HG03159 (cell line): ENCODE data around the gene CNTLN.
"Not testable (repeated sequence)": the region's sequence is repeated elsewhere in the genome, so short reads cannot be mapped to it uniquely, and the experiment has no call there.

Experiments used
- ATAC-seq: cut with Tn5 transposase; IDR thresholded peaks from one replicate; pipeline ENCODE4 v1.9.1; 2021; ENCODE audit warnings: mild to moderate bottlenecking, moderate library complexity; ENCODE audit not compliant: unreplicated experiment

The CNTLN gene

GRCh38 chr9:17134396-17135294 lies at the start of gene CNTLN:
Gene CNTLN (plus strand): TSS chr9:17135040. CDS start chr9:17135066, 26 bp downstream.
- peak; percentile 44 for ATAC-seq

- ATAC-seq, result no peak
These were observed 46.3 kb upstream of the CNTLN start for GRCh38 chr9:17088566-17088965.

- ATAC-seq, result no peak
These were observed 44.8 kb upstream of the CNTLN start for GRCh38 chr9:17090041-17090440.

- ATAC-seq, result no peak
These were observed 18.4 kb upstream of the CNTLN start for GRCh38 chr9:17116400-17116837.

GRCh38 chr9:17117372-17117771 lies 17.5 kb upstream of the CNTLN start:
- no peak for ATAC-seq

GRCh38 chr9:17120203-17120602 lies 14.6 kb upstream of the CNTLN start:
- ATAC-seq, result no peak

GRCh38 chr9:17121264-17121663 lies 13.6 kb upstream of the CNTLN start:
- ATAC-seq, result no peak

GRCh38 chr9:17130291-17130690 lies 4.5 kb upstream of the CNTLN start:
- ATAC-seq, result no peak

- no peak for ATAC-seq
These were observed 4.1 kb upstream of the CNTLN start for GRCh38 chr9:17130725-17131124.

GRCh38 chr9:17131494-17131893 lies 3.3 kb upstream of the CNTLN start:
- no peak for ATAC-seq

- peak; percentile 50 for ATAC-seq
These were observed 688 bp downstream of the CNTLN start for GRCh38 chr9:17135295-17136160.

- ATAC-seq, result no peak
These were observed 2.7 kb downstream of the CNTLN start for GRCh38 chr9:17137566-17137965.

- ATAC-seq, result no peak
These were observed 3.7 kb downstream of the CNTLN start for GRCh38 chr9:17138503-17138902.

GRCh38 chr9:17140418-17140817 lies 5.6 kb downstream of the CNTLN start:
- ATAC-seq, result no peak

GRCh38 chr9:17148324-17148723 lies 13.5 kb downstream of the CNTLN start:
- no peak for ATAC-seq

- no peak for ATAC-seq
These were observed 24.6 kb downstream of the CNTLN start for GRCh38 chr9:17159469-17159868.

- no peak for ATAC-seq
These were observed 25.5 kb downstream of the CNTLN start for GRCh38 chr9:17160327-17160726.

GRCh38 chr9:17165764-17166163 lies 30.9 kb downstream of the CNTLN start:
- no peak for ATAC-seq

GRCh38 chr9:17166346-17166745 lies 31.5 kb downstream of the CNTLN start:
- no peak for ATAC-seq

- no peak for ATAC-seq
These were observed 36.7 kb downstream of the CNTLN start for GRCh38 chr9:17171309-17172094.

GRCh38 chr9:17177496-17177895 lies 42.7 kb downstream of the CNTLN start:
- not testable (repeated sequence) for ATAC-seq
